Measurements from ENCODE around the gene PCNX1. TPM values are rescaled to one million over a fixed set of nuclear protein-coding genes. Genes with fewer than 3 reads are reported as not detected.

PCNX1 gene
- total and polyA plus RNA-seq, 9 of the 15 experiments (the other 6 are each of a cell fraction or from before 2014, with no cell fraction given), result 0.30 to 4.5 (median 2.3) TPM

DNA sequence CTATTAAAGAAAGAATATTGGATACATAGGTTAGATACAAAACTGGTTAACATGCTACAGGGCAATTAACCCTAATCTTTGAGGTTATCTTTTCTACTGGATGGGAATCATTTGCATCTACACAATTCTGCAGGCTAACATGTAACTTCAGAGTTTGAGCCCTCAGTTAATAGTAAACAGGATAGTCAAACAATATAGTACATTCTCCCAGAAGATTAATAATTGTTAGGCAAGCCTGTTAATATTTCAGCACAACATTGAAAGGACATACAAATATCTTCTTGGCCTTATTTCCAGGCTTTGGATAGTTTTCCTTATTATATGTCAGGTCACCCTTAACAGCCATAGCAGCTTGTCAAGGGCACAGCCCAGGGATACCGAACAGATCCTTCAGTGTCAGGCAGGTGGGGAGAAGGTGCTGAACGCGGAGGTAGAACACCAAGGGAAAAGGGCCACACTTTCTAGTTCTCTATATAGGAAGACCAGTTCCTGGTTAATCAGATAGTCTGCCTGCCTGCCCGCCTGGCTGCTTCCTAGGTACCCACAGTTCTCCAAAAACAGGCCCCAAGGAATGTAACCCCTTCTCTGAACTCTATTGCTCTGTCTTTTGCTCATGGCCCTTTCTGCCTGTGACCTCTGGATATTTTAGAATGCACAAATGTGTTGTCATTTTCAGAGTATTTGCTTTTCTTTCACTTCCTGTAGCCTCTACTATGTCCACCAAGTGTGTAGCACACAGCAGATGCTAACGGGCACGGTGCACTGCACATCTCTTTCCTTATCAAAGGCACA, 256.0 kb downstream of the PCNX1 start:
- ATAC-seq, result no peak
- intact Hi-C loops (cut with micrococcal nuclease) (no loop called here), in situ Hi-C loops (cut with MboI) (no loop called here)
- BruUV-seq (replicated peaks), result no TSS peak
- no peaks in the 10 kb centered on the region for H3K9me3 ChIP-seq (replicated peaks; ENCODE audit: control insufficient read depth, insufficient read depth, low read depth, low read length)
- no peaks in the 10 kb centered on the region for H4K20me1 ChIP-seq (replicated peaks; ENCODE audit: control insufficient read depth, insufficient read depth, low read length)
- no peak overlapping the region for H3K9ac ChIP-seq (ENCODE audit: insufficient read depth in 1 of 2, low read depth in 2 of 2, low read length in 2 of 2)
- no peaks in the 10 kb centered on the region; a peak in 1 of 5 replicates for H3K4me1 ChIP-seq (replicated peaks in 1 of 2; ENCODE audit: control insufficient read depth in 2 of 2, insufficient read depth in 2 of 2, low read length in 2 of 2)
- H2AFZ ChIP-seq (ENCODE audit: low read depth, low read length), result no peak overlapping the region
- 4% methylated on average over 6 of the region's 6 CpGs for WGBS (ENCODE audit: insufficient coverage, low coverage, missing lambda C conversion rate)
- H3K9me1 ChIP-seq (ENCODE audit: control insufficient read depth, insufficient read depth, low read length), result no peaks in the 10 kb centered on the region
- H3K27ac ChIP-seq (ENCODE audit: extremely low read depth, low read depth, low read length), result no peak overlapping the region
- TF ChIP-seq TOE1 (IDR thresholded peaks at IDR 0.05; ENCODE audit: borderline replicate concordance) (no peak), TOE1 (CRISPR knock-in tag; IDR thresholded peaks at IDR 0.05; ENCODE audit: borderline replicate concordance, low read depth) (no peak), SIN3B (IDR thresholded peaks at IDR 0.05; ENCODE audit: low read depth) (no peak), SMAD3 (CRISPR knock-in tag; conservative IDR thresholded peaks at IDR 0.05) (no peak), HDAC2 (IDR thresholded peaks at IDR 0.05) (no peak), XRCC5 (IDR thresholded peaks at IDR 0.05; ENCODE audit: low read depth, low read length) (no peak), MIER1 (IDR thresholded peaks at IDR 0.05; ENCODE audit: low read depth) (no peak), ATF1 (CRISPR knock-in tag; IDR thresholded peaks at IDR 0.05) (no peak), ATF1 (tag; IDR thresholded peaks at IDR 0.05) (no peak), ZNF717 (CRISPR knock-in tag; IDR thresholded peaks at IDR 0.05) (no peak), HOXB6 (CRISPR knock-in tag; IDR thresholded peaks at IDR 0.05; ENCODE audit: borderline replicate concordance) (no peak), ZNF121 (CRISPR knock-in tag; conservative IDR thresholded peaks at IDR 0.05) (no peak), ZNF408 (CRISPR knock-in tag; IDR thresholded peaks at IDR 0.05; ENCODE audit: low read depth) (no peak), NFYB (IDR thresholded peaks at IDR 0.05; ENCODE audit: extremely low read depth, insufficient read length) (no peak), SMAD2 (IDR thresholded peaks at IDR 0.05; ENCODE audit: low read depth, low read length) (no peak)
- TF ChIP-seq, protein P1, sequence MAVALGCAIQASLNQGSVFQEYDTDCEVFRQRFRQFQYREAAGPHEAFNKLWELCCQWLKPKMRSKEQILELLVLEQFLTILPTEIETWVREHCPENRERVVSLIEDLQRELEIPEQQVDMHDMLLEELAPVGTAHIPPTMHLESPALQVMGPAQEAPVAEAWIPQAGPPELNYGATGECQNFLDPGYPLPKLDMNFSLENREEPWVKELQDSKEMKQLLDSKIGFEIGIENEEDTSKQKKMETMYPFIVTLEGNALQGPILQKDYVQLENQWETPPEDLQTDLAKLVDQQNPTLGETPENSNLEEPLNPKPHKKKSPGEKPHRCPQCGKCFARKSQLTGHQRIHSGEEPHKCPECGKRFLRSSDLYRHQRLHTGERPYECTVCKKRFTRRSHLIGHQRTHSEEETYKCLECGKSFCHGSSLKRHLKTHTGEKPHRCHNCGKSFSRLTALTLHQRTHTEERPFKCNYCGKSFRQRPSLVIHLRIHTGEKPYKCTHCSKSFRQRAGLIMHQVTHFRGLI (CRISPR knock-in tag; IDR thresholded peaks at IDR 0.05), result no peak
- TF ChIP-seq, protein P2, sequence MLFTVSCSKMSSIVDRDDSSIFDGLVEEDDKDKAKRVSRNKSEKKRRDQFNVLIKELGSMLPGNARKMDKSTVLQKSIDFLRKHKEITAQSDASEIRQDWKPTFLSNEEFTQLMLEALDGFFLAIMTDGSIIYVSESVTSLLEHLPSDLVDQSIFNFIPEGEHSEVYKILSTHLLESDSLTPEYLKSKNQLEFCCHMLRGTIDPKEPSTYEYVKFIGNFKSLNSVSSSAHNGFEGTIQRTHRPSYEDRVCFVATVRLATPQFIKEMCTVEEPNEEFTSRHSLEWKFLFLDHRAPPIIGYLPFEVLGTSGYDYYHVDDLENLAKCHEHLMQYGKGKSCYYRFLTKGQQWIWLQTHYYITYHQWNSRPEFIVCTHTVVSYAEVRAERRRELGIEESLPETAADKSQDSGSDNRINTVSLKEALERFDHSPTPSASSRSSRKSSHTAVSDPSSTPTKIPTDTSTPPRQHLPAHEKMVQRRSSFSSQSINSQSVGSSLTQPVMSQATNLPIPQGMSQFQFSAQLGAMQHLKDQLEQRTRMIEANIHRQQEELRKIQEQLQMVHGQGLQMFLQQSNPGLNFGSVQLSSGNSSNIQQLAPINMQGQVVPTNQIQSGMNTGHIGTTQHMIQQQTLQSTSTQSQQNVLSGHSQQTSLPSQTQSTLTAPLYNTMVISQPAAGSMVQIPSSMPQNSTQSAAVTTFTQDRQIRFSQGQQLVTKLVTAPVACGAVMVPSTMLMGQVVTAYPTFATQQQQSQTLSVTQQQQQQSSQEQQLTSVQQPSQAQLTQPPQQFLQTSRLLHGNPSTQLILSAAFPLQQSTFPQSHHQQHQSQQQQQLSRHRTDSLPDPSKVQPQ (CRISPR knock-in tag; IDR thresholded peaks at IDR 0.05; ENCODE audit: borderline replicate concordance), result no peak
- no peaks in the 10 kb centered on the region for H3K79me2 ChIP-seq (ENCODE audit: control insufficient read depth, insufficient read depth, low read length)
- peaks cover 0 to 10% of the 10 kb centered on the region in 2 experiments; a peak in 1 of 5 replicates for H3K27me3 ChIP-seq (ENCODE audit: control insufficient read depth in 2 of 2, insufficient read depth in 2 of 2, low read length in 2 of 2)
- H3K4me2 ChIP-seq (ENCODE audit: insufficient read depth, low read length), result no peak overlapping the region
- ChIA-PET CTCF (ENCODE audit: low intra/inter-chr PET ratio) (no interaction called here), POLR2A (no interaction called here)
- no peak for FAIRE-seq
- DNase-seq (ENCODE audit: extremely low read depth in 1 of 4, low spot score in 3 of 4), result no peak
- no peaks in the 10 kb centered on the region for H3K36me3 ChIP-seq (ENCODE audit: control insufficient read depth, insufficient read depth, low read length)
- no peak overlapping the region for H3K4me3 ChIP-seq
